Activated CD4-positive, alpha-beta T cell treated with anti-CD3 and anti-CD28 coated beads, Interleukin-2, amount 10 ng/mL, durations not matched to agents 24 days and 14 days (primary cell): ENCODE measurements around the gene TEX29. TPM values are rescaled to one million over a fixed set of nuclear protein-coding genes. Genes with fewer than 3 reads are reported as not detected.
A peak's percentile ranks its signal among the peaks of the same experiment; 100 is the strongest.

Source experiments
- DNase-seq: peaks from one replicate; pipeline ENCODE4 v3.0.0; 2022
- H3K27ac Mint-ChIP-seq: one replicate; pipeline ENCODE4 v1.8.0; 2022; ENCODE audit warnings: mild to moderate bottlenecking, mixed read lengths
- H3K27me3 Mint-ChIP-seq: one replicate; pipeline ENCODE4 v1.8.0; 2022; ENCODE audit warnings: mixed read lengths
- H3K36me3 Mint-ChIP-seq: one replicate; pipeline ENCODE4 v1.8.0; 2022; ENCODE audit warnings: low read depth, mild to moderate bottlenecking, mixed read lengths
- H3K4me1 Mint-ChIP-seq: one replicate; pipeline ENCODE4 v1.8.0; 2021; ENCODE audit warnings: mixed read lengths
- H3K4me3 Mint-ChIP-seq: one replicate; pipeline ENCODE4 v1.8.0; 2022; ENCODE audit warnings: mild to moderate bottlenecking, moderate library complexity, mixed read lengths
- H3K9me3 Mint-ChIP-seq: one replicate; pipeline ENCODE4 v1.8.0; 2021; ENCODE audit warnings: mixed read lengths
- intact Hi-C: fragments of 100-400 bp; cut with micrococcal nuclease; formaldehyde crosslinking; loops from one replicate; pipeline ENCODE4 v1.15.1; 2023
- total RNA-seq: library from RNA; stranded (reverse); gene quantifications from 2 replicates; pipeline ENCODE4 v1.2.3, GENCODE V29; 2022

Gene TEX29
- total RNA-seq, 1 donor from 2014 or later = 0.51 TPM

GRCh38 chr13:111353508-111353907, 33.1 kb downstream of the TEX29 start:
- Mint-ChIP-seq H3K9me3 (no peaks in the 10 kb centered on the region), H3K27ac (no peak overlapping the region), H3K4me1 (no peaks in the 10 kb centered on the region), H3K36me3 (no peaks in the 10 kb centered on the region), H3K27me3 (peaks cover 15% of the 10 kb centered on the region), H3K4me3 (no peak overlapping the region)
- peak; percentile 21 for DNase-seq
- intact Hi-C loops = no loop called here

DNA sequence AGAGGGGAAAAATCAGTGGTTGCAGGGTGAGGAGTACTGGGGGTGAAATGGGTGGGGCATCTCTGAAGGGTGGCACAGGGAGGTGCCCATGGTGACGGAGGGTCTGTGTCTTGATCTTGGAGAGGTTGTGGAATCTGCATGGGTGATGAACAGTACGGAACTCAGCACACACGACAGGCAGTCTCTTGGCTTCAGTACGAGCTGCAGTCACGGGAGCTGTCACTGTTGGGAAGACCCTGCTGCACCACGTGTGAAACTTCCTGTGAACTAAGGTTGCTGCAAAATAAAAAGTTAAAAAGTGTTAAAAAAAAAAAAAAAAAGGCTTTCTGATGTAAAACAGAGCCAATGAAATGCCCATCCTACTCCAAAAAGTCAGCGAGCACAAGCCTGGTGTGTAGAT, 34.3 kb downstream of the TEX29 start:
- Mint-ChIP-seq H3K9me3 (no peaks in the 10 kb centered on the region), H3K27ac (no peak overlapping the region), H3K27me3 (peaks cover 15% of the 10 kb centered on the region), H3K4me3 (no peak overlapping the region), H3K36me3 (no peaks in the 10 kb centered on the region), H3K4me1 (no peaks in the 10 kb centered on the region)
- peak; percentile 24 for DNase-seq
- intact Hi-C loops = no loop called here

GRCh38 chr13:111356795-111357194, 36.4 kb downstream of the TEX29 start:
- no peak overlapping the region for H3K4me3 Mint-ChIP-seq
- intact Hi-C loops = no loop called here
- no peaks in the 10 kb centered on the region for H3K36me3 Mint-ChIP-seq
- peak; percentile 15 for DNase-seq
- peaks cover 13% of the 10 kb centered on the region for H3K27me3 Mint-ChIP-seq
- no peak overlapping the region for H3K27ac Mint-ChIP-seq
- no peaks in the 10 kb centered on the region for H3K4me1 Mint-ChIP-seq
- no peaks in the 10 kb centered on the region for H3K9me3 Mint-ChIP-seq

DNA sequence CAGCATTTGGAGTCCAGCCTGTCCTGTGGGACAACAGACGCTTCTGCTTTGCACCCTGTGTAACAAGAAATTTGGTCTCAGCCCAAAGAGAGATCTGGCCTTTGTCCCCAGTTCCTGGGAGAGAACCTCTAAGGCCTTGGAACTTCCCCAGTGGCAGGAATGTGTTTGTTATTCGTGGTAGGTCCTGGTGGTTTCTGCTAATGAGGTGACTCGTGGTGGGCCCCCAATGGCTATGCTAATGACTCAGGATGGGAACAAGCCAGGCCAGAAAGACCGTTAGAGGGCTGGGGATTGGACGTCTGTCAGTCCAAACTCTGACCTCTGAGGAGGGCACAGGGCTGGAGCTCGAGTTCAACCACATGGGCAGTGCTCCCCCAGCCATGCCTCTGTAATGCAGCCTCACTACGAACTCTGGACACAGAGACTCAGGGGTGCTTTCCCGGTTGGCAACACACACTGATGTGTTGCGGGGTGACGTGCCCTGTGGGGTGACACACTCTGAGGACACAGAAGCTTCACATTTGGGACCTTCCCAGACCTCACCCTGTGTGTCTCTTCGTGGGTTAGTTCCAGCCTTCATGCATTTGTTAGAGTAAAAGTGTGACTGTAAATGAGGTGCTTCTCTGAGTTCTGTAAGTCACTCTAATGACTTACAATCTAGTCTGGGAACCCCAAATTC, 38.9 kb downstream of the TEX29 start:
- Mint-ChIP-seq H3K27ac (no peak overlapping the region), H3K4me1 (no peaks in the 10 kb centered on the region), H3K27me3 (peaks cover 11% of the 10 kb centered on the region), H3K36me3 (no peaks in the 10 kb centered on the region), H3K4me3 (no peak overlapping the region), H3K9me3 (no peaks in the 10 kb centered on the region)
- peak; percentile 48 for DNase-seq
- intact Hi-C loops = no loop called here

GRCh38 chr13:111359930-111360329, 39.5 kb downstream of the TEX29 start:
- no peak overlapping the region for H3K27ac Mint-ChIP-seq
- no peaks in the 10 kb centered on the region for H3K9me3 Mint-ChIP-seq
- intact Hi-C loops = no loop called here
- DNase-seq = peak; percentile 43
- H3K4me3 Mint-ChIP-seq = no peak overlapping the region
- no peaks in the 10 kb centered on the region for H3K36me3 Mint-ChIP-seq
- H3K4me1 Mint-ChIP-seq = no peaks in the 10 kb centered on the region
- peaks cover 7% of the 10 kb centered on the region for H3K27me3 Mint-ChIP-seq

GRCh38 chr13:111360452-111360851, 40.0 kb downstream of the TEX29 start:
- Mint-ChIP-seq H3K9me3 (no peaks in the 10 kb centered on the region), H3K4me3 (no peak overlapping the region), H3K36me3 (no peaks in the 10 kb centered on the region), H3K4me1 (no peaks in the 10 kb centered on the region), H3K27ac (no peak overlapping the region), H3K27me3 (peaks cover 3% of the 10 kb centered on the region)
- DNase-seq = peak; percentile 24
- intact Hi-C loops = no loop called here

- Mint-ChIP-seq H3K36me3 (no peaks in the 10 kb centered on the region), H3K4me1 (no peaks in the 10 kb centered on the region), H3K27ac (no peak overlapping the region), H3K27me3 (peaks cover 2% of the 10 kb centered on the region), H3K4me3 (no peak overlapping the region), H3K9me3 (no peaks in the 10 kb centered on the region)
- intact Hi-C loops = no loop called here
- peak; percentile 43 for DNase-seq
Measured at GRCh38 chr13:111361046-111361872, 40.8 kb downstream of the TEX29 start.

- Mint-ChIP-seq H3K36me3 (no peaks in the 10 kb centered on the region), H3K9me3 (no peaks in the 10 kb centered on the region), H3K27ac (no peak overlapping the region), H3K4me3 (no peak overlapping the region), H3K4me1 (no peaks in the 10 kb centered on the region), H3K27me3 (peaks cover 1% of the 10 kb centered on the region)
- peak; percentile 46 for DNase-seq
- intact Hi-C loops = no loop called here
Measured at GRCh38 chr13:111361873-111362648, 41.6 kb downstream of the TEX29 start.

DNA sequence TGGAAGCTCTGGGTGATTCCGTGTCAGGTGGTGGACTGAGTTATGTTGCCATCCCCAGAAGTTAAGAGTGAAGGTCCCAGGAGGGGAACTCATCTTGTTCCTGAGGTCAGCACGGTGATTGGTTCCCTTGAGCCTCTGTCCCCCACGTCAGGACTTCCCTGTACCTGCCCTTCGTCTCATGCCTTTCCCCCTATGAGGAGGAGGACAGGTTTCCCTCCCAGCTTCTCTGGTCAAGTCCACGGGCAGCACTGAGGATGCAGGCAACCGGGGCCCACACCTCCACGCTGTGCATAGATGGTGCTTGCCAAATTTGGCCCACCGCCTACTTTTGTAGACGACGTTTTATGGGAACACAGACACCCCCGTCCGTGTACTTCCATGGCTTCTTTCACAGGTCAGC, 42.7 kb downstream of the TEX29 start:
- Mint-ChIP-seq H3K9me3 (no peaks in the 10 kb centered on the region), H3K27ac (no peak overlapping the region), H3K36me3 (no peaks in the 10 kb centered on the region), H3K27me3 (peaks cover 1% of the 10 kb centered on the region), H3K4me3 (no peak overlapping the region), H3K4me1 (no peaks in the 10 kb centered on the region)
- DNase-seq = peak; percentile 40
- intact Hi-C loops = no loop called here

DNA sequence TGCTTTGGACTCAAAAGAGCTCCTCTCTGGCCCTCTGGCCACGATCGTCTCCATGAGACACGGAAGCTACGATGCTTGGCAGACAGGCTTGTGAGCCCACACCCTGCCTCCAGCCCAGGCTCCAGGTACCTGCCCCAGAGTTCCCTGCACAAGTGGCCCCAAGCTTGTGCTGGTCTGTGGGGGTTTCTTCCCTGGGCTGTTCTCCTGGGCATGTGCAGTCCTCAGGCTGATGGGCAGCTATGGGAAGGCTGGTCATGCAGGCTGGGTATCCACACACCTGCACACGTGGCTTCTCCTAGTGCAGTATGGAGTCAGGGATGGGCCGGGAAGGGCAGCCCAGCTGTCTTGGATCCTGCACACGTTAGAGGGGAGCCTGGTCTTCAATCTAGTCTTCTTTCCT, 43.1 kb downstream of the TEX29 start:
- Mint-ChIP-seq H3K4me3 (no peak overlapping the region), H3K27ac (no peak overlapping the region), H3K36me3 (no peaks in the 10 kb centered on the region), H3K4me1 (no peaks in the 10 kb centered on the region), H3K9me3 (no peaks in the 10 kb centered on the region), H3K27me3 (peaks cover 1% of the 10 kb centered on the region)
- intact Hi-C loops = no loop called here
- no peak for DNase-seq

DNA sequence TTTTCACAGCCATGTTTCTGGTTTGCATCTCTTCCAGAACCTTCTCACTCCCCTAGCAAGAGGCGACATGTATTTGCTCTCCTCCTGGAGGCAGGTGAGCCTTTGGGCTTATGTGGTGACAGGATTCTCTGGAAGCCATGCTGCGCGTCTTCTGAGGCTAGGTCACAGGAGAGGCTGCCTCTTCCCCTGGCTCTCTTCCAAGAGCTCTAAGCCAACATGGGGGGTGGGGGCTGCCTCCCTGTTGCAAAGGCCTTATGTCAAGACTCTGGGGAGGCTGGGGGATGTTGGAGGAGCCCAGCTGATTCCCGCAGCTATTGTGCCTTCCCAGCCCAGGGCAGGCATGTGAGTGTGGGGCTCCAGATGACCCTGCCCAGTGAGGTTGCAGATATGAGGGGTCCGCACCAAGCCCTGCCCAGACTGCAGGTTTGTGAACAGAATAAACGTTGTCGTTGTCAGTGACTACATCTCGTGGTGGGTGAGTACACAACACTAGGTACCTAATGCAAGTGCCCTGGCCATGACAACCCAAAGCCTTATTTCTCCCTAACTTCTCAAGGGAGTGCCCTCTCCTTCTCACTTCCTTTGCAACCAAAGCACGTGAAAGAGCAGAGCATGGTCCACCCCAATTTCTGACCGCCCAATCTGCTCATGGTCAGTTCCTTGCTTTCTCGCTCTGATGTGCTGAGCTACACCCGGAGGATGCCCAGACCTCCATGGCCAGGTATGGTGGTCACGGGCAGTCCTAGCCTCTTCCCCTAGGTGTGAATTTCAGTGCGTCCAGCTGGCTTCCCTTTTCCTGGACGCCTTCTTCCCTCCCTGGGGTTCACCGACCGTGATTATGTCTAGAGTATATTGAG, 44.9 kb downstream of the TEX29 start:
- Mint-ChIP-seq H3K4me1 (no peaks in the 10 kb centered on the region), H3K36me3 (no peaks in the 10 kb centered on the region), H3K27ac (no peak overlapping the region), H3K4me3 (no peak overlapping the region), H3K27me3 (peaks cover 1% of the 10 kb centered on the region), H3K9me3 (no peaks in the 10 kb centered on the region)
- DNase-seq = peak; percentile 32
- intact Hi-C loops = no loop called here

DNA sequence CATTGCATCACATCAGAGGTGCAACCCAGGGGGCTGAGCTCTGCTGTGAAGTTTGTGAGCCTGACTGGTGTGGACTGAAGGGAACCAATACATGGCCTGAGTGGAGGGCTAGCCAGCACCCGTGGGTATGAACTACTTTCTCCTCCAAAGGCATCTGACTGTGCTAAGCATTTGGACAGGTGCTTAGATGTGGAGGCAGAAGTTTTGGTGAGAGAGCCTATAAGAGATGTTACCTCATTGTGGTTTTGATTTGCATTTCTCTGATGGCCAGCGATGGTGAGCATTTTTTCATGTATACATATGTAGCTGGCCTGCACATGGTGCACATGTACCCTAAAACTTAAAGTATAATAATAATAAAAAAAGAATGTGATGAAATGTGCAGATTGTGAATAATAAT, 46.9 kb downstream of the TEX29 start:
- Mint-ChIP-seq H3K4me1 (no peaks in the 10 kb centered on the region), H3K27ac (no peak overlapping the region), H3K27me3 (peaks cover 1% of the 10 kb centered on the region), H3K9me3 (no peaks in the 10 kb centered on the region), H3K36me3 (no peaks in the 10 kb centered on the region), H3K4me3 (no peak overlapping the region)
- intact Hi-C loops = no loop called here
- peak; percentile 37 for DNase-seq

DNA sequence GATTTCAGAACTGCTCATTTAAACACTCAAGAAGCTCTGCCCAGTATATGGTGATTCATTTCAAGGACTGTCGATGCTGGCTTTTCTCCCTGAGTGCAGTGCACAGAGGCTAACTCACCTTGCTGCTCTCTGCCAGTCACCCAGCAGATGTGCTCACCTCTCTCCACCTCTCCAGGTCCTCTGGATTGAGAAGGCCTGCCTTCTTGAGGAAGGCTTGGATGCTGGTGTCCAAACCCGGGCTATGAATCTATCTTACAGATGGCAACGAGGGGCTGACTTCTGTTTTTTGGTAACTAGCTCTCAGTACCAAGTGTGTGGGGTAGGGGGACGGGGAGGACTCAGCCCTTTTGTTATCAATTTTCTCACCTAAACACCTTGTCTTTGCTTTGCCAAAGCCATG, 47.6 kb downstream of the TEX29 start:
- peak; percentile 45 for DNase-seq
- no peaks in the 10 kb centered on the region for H3K4me1 Mint-ChIP-seq
- intact Hi-C loops = no loop called here
- H3K4me3 Mint-ChIP-seq = no peak overlapping the region
- H3K27me3 Mint-ChIP-seq = peaks cover 1% of the 10 kb centered on the region
- H3K9me3 Mint-ChIP-seq = no peaks in the 10 kb centered on the region
- no peaks in the 10 kb centered on the region for H3K36me3 Mint-ChIP-seq
- H3K27ac Mint-ChIP-seq = no peak overlapping the region
